ENCODE results near the gene RAMP3. TPM values are rescaled to one million over a fixed set of nuclear protein-coding genes. Genes with fewer than 3 reads are reported as not detected.

RAMP3 gene
- total and polyA plus RNA-seq, 10 of the 15 experiments (the other 5 are each of a cell fraction or from before 2014, with no cell fraction given), result not detected

- Histone ChIP-seq H3K9ac (ENCODE audit: control insufficient read depth, insufficient read depth, low read length) (no peak overlapping the region), H3K4me1 (ENCODE audit: control insufficient read depth, insufficient read depth, low read length) (no peaks in the 10 kb centered on the region), H4K20me1 (ENCODE audit: control insufficient read depth, insufficient read depth) (no peaks in the 10 kb centered on the region), H3K9me3 (replicated peaks; ENCODE audit: control insufficient read depth, insufficient read depth, low read length) (no peaks in the 10 kb centered on the region), H3K4me2 (ENCODE audit: control insufficient read depth, insufficient read depth) (no peak overlapping the region), H3K4me3 (no peak overlapping the region), H3K27me3 (replicated peaks in 1 of 2; ENCODE audit: control insufficient read depth in 2 of 2, insufficient read depth in 2 of 2, low read length in 1 of 2) (peaks cover 0 to 8% of the 10 kb centered on the region in 2 experiments; a peak in 1 of 4 replicates), H3K27ac (ENCODE audit: control insufficient read depth, insufficient read depth) (no peak overlapping the region), H2AFZ (ENCODE audit: control insufficient read depth, low read depth, low read length) (no peak overlapping the region), H3K36me3 (ENCODE audit: control insufficient read depth in 2 of 2, insufficient read depth in 2 of 2, low read length in 1 of 2) (no peaks in the 10 kb centered on the region), H3K79me2 (ENCODE audit: control insufficient read depth, insufficient read depth, low read length) (no peaks in the 10 kb centered on the region)
- TF ChIP-seq KDM1A (IDR thresholded peaks at IDR 0.05; ENCODE audit: borderline replicate concordance), result no peak
- no peak for TF ChIP-seq ZNF207 (IDR thresholded peaks at IDR 0.05; ENCODE audit: borderline replicate concordance)
- no peak for TF ChIP-seq SIN3A (IDR thresholded peaks at IDR 0.05; ENCODE audit: low read depth, low read length)
- no peak for TF ChIP-seq EZH2 (IDR thresholded peaks at IDR 0.05; ENCODE audit: borderline replicate concordance, control insufficient read depth, low read depth, low read length)
- no peak for TF ChIP-seq EGR1 (IDR thresholded peaks at IDR 0.05; ENCODE audit: borderline replicate concordance in 1 of 2, low read depth in 2 of 2, low read length in 2 of 2)
- no peak for TF ChIP-seq ZNF384 (IDR thresholded peaks at IDR 0.05; ENCODE audit: borderline replicate concordance, low read depth, low read length)
- TF ChIP-seq RB1 (IDR thresholded peaks at IDR 0.05; ENCODE audit: borderline replicate concordance), result no peak
- TF ChIP-seq CREM (IDR thresholded peaks at IDR 0.05; ENCODE audit: low read depth), result no peak
- no peak for TF ChIP-seq CEBPB (IDR thresholded peaks at IDR 0.05; ENCODE audit: borderline replicate concordance in 1 of 2, low read depth in 2 of 2, low read length in 2 of 2)
- no peak for TF ChIP-seq CHD4 (IDR thresholded peaks at IDR 0.05)
- no peak for TF ChIP-seq MTA3 (IDR thresholded peaks at IDR 0.05; ENCODE audit: borderline replicate concordance, low read length)
- TF ChIP-seq ATF7 (IDR thresholded peaks at IDR 0.05; ENCODE audit: low read depth), result no peak
- WGBS (ENCODE audit: insufficient coverage, insufficient replicate concordance, low lambda C conversion rate, missing lambda C conversion rate), result 29% methylated on average over 9 of the region's 9 CpGs
- ATAC-seq (no peak), FAIRE-seq (no peak), DNase-seq (ENCODE audit: low read depth, low spot score) (no peak)
- POLR2A ChIA-PET, result no interaction called here
- intact Hi-C loops (cut with micrococcal nuclease; ENCODE audit: unreplicated experiment) (no loop called here), in situ Hi-C loops (cut with MboI) (no loop called here)
- SMC1A ChIA-PET (ENCODE audit: uncharacterized antibody, unreplicated experiment), result no interaction called here
- BruUV-seq (replicated peaks), result no TSS peak
- CTCF ChIA-PET, result no interaction called here
- RAD21 ChIA-PET (ENCODE audit: unreplicated experiment), result interaction anchor here (0.6 kb wide), 1 partner anchor 21 kb away, joined by 3 read pairs; no protein-coding TSS in a partner anchor
Observed at GRCh38 chr7:45225311-45225947, 67.8 kb downstream of the RAMP3 start.

Measured in GM12878 (cell line).